ENCODE data around the gene DPP6.

GRCh38 chr7:154906736-154907355, 854.6 kb downstream of the DPP6 start:
- TF ChIP-seq CTCF (IDR thresholded peaks at IDR 0.05; ENCODE audit: control extremely low read depth in 1 of 3, insufficient read depth in 1 of 3, low read depth in 1 of 3, low read length in 3 of 3) = no peak
- no peak for TF ChIP-seq SIN3A (conservative IDR thresholded peaks at IDR 0.05 in 1 of 2, IDR thresholded peaks at IDR 0.05 in 1 of 2; ENCODE audit: low read depth in 1 of 2, low read length in 2 of 2)
- TF ChIP-seq SRF (IDR thresholded peaks at IDR 0.05; ENCODE audit: low read depth, low read length) = no peak
- TF ChIP-seq RAD21 (IDR thresholded peaks at IDR 0.05 in 1 of 2, conservative IDR thresholded peaks at IDR 0.05 in 1 of 2; ENCODE audit: low read depth in 2 of 2, low read length in 2 of 2) = no peak
